Posterior vena cava (tissue), 2 donors: Measurements from ENCODE around the gene AURKA. TPM values are rescaled to one million over a fixed set of nuclear protein-coding genes. Genes with fewer than 3 reads are reported as not detected.

ENCODE experiments used
- DNase-seq: peaks from one replicate; pipeline ENCODE4 v3.0.0-alpha.2; 2020; ENCODE audit warnings: low spot score
- intact Hi-C, 2 donors: fragments of 100-400 bp; cut with DNase I; formaldehyde crosslinking; loops; one replicate each; pipeline versions ENCODE4 v1.14.1 to v1.14.2; 2022 to 2023
- total RNA-seq, 2 donors: library from RNA; stranded (reverse); fragmentation: NEBNext Ultra II Directional; extraction: Animal tissue kit (Norgen Biotek cat#: 25700); gene quantifications; one replicate each; pipeline ENCODE4 v1.2.1, GENCODE V29; 2021
- donor health status: DM: yes; HTN: yes; CAD: no.
- donor health status: DM: yes; HTN: yes; CAD: no.

Gene AURKA
- total RNA-seq, 2 donors from 2014 or later, result 1.8 to 2.9 TPM

DNA sequence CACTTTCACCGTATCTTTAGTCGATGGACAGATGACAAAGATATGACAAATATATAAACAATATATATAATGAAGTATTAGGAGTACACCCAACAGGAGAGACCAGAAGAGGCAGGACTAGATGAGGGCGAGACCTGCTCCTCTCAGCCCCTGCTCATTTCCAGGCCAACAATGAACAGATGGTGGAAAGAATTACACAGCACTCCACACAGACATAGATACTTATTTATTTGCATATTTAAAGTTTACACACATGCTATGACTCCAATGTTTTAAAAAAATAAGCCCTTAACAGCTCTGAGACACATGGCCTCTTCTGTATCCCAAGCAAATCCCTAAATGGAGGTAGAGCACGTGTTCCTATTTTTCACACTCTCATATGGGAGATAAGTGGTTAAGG, 22.8 kb downstream of the AURKA start:
- intact Hi-C loops, result no loop called here
- no peak for DNase-seq

- intact Hi-C loops, result no loop called here
- no peak for DNase-seq
Observed at GRCh38 chr20:56368351-56369134, 23.5 kb downstream of the AURKA start.

DNA sequence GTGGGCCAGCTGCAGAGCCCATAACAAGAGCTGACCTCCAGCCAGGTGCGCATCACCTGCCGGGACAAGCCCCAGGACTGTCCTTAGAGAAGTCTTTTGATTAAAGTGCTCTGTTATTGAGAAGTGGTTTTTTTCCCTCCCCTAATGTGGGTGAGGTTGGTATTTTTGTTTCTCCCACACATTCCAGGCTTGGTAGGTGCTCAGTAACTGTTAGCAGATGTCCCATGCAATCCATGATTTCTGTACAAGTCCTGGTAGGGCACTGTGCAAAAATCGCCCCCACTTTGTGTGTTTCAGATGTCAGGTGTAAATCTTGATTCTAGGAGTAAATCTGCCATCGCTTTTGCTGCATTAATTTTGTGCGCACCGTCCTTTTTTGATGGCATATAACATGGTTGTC, 28.5 kb downstream of the AURKA start:
- intact Hi-C loops, result no loop called here
- DNase-seq, result no peak

GRCh38 chr20:56362833-56363413, 29.1 kb downstream of the AURKA start:
- no peak for DNase-seq
- intact Hi-C loops, result no loop called here

DNA sequence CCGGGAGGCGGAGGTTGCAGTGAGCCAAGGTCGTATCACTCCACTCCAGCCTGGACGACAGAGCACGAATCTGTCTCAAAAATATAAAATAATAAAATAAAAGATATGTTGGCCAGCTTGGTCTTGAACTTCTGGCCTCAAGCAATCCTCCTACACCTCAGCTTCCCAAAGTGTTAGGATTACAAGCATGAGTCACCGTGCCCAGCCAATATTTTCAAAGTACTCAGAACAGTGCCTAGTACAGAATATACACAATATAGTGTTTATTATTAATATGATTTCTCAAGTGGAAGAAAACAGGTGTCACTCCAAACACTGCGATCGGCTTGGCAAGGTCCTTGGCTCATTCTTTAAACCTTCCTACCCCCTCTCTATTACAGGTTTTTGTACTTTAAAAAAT, 30.1 kb downstream of the AURKA start:
- DNase-seq, result no peak
- intact Hi-C loops, result no loop called here

GRCh38 chr20:56360908-56361205, 31.2 kb downstream of the AURKA start:
- intact Hi-C loops, result no loop called here
- DNase-seq, result no peak

DNA sequence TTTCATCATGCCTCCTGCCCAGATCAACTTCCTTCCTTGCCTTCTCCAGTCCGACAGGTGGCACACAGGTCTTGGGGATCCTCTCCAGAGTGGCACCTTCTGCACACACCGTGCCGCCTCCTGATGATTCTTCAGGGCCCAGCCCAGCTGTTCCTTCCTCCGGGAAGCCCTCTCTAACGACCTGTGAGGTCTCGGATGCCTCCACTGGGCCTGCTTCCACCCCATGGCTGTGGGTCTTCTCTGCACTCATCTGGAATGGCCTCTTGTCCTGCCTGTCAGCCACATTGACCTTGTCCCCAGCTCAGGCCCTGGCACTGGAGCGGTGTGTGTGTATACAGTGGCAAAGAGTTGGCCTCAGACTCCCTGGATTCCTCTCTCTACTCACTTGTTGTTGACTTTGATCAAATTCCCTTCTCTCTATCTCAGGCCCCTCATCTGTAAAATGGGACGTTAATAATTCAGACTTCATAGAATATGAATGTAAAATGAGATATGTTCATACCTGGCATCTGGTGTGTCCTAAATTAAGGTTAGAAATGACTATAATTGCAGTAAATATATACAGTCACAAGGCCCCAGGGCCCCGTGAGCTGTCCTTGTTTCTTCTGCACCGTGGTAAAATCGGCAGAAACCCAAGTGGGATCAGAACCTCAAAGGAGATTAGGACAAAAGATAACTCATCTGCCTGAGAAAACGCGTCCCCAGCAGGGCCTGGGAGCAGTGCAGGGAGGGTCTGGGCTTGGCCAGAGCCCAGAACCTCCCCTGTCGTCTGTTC, 31.7 kb downstream of the AURKA start:
- intact Hi-C loops, result no loop called here
- DNase-seq, result no peak

GRCh38 chr20:56359212-56360132, 32.5 kb downstream of the AURKA start:
- intact Hi-C loops, result no loop called here
- peak; percentile 88 for DNase-seq

DNA sequence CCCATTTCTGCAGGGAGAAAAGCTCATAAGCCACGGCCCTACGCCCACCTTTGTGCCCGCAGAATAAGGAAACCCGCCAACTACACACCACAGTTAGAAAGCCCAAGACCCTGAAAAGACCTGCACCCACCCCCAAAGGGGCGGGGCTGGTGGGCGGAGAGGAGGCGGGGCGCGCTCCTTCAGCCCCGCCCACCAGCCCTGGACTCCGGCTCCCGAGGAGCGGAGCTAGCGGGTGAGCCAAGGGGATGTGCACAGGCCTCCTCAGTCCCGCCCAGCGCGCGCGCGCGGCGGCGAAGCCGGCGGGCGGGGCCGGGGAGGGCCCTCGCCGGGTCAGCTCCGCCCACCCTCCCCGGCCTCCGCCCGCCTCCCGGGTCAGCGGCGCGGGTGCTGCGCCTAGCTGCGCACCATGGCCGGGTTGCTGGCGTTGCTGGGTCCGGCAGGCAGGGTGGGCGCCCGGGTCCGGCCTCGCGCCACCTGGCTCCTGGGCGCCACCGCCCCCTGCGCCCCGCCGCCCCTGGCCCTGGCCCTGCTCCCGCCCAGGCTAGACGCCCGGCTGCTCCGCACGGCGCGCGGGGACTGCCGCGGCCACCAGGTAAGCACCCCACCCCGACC, 33.3 kb downstream of the AURKA start, which contains the start of gene FAM210B:
Gene FAM210B (plus strand): TSS at position 375 of the 612 bp plus-strand sequence. CDS start 32 bp downstream, at position 407.
- intact Hi-C loops, result no loop called here
- DNase-seq, result peak; percentile 96

DNA sequence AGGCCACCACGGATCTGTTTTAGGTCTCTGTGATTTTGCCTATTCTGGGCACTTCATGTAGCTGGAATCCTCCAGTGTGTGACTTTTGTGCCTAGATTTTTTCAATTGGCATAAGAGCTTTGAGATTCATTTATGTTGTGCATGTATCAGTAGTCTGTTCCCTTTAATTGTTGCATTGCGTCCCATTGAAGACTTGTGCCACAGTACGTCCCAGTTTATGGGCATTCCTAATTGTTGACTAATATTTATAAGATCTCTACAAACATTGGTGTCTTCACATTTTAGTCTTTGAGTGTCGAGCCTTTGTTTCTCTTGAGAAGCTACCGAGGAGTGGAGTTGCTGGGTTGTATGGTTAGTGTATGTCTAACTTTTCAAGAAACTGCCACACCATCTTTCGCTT, 33.9 kb downstream of the AURKA start:
- intact Hi-C loops, result no loop called here
- no peak for DNase-seq

DNA sequence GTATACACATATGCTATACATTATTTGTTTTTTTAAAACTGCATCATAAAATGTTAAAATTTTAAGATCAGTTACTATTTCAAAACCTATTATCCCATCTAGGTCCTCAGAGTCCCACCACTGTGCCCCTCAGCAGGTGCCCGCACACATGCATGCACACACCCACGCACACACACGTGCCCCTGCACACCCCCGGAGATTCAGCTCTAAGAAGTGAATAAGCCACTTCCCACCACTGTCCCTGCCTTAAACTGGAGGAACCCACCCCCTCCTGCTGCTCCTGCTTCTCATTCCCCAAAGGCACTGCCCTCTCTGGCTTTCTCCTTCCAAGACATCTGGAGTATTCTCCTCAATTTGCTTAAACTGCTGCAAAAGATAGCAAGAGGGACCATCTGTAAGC, 38.7 kb downstream of the AURKA start:
- no peak for DNase-seq
- intact Hi-C loops, result no loop called here

DNA sequence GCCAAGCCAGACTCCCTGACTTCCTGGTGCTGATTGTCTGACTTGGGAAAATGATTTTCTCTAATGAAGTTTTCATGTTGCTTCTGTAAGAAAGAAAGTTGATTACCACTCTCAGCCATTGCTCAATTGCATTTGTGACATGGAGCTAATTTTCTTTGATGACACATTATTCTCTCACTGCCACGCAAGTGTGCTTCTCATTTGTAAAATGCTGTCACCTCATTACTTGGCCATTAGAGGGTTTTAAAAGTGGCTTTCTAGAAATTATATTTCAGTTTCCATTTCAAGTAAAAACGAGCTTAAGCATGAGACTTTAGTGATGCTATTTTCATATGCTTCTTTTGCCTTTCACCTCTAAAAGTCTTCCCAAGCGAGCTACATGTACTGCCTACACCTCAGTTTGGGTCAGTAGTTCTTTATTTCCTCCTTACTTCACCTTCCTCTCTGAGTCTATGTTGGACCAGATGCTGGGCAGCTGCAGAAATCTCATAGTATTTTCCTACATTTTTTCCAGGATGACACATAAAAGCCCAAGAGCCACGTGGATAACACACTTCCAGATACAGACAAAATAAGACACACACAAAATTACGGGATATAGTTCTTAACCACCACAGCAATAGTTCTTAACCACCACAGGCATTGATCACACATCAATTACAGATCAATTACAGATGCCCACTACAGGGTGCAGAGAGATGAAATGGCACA, 39.5 kb downstream of the AURKA start:
- intact Hi-C loops, result no loop called here
- DNase-seq, result no peak

DNA sequence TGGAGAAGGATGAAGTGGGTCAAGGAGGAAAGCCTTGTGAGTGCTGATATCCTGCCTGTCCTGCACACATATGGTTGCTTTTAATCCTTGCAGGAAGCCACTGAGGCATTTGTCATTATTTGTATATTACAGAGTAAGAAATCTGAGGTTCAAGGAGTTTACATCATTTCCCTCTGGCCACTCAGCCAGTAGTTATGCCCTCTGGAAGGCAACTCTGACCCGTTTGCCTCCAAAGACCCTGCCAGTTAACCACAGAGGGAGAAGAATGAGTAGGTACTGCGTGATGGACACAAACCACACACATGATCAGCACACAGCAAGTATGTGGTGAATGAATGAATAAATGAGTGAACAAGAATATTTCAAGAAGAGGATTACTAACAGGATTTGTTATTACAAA, 41.2 kb downstream of the AURKA start:
- intact Hi-C loops, result no loop called here

GRCh38 chr20:56348746-56349145, 43.3 kb downstream of the AURKA start:
- no peak for DNase-seq
- intact Hi-C loops, result no loop called here

More for the DNA sequence above, 41.2 kb downstream of the AURKA start:
- DNase-seq, result no peak

DNA sequence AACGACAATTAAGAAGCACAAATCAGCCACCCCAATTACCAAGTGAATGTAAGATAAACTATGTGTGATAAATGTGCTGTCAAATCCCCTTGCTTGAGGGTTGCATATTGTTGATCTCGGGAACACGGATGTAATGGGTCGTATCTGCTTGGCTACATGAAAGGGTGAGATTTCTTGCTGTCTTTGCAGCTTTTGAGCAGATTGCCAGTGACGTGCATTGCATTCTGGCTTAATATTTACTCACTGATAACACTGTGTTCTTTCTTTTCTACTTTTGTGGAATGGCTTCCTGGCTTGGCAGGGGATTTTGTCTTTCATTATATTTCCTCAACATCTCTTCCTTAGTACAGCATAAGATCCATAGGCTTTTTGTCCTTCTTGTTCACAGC, 43.7 kb downstream of the AURKA start:
- intact Hi-C loops, result no loop called here
- no peak for DNase-seq

DNA sequence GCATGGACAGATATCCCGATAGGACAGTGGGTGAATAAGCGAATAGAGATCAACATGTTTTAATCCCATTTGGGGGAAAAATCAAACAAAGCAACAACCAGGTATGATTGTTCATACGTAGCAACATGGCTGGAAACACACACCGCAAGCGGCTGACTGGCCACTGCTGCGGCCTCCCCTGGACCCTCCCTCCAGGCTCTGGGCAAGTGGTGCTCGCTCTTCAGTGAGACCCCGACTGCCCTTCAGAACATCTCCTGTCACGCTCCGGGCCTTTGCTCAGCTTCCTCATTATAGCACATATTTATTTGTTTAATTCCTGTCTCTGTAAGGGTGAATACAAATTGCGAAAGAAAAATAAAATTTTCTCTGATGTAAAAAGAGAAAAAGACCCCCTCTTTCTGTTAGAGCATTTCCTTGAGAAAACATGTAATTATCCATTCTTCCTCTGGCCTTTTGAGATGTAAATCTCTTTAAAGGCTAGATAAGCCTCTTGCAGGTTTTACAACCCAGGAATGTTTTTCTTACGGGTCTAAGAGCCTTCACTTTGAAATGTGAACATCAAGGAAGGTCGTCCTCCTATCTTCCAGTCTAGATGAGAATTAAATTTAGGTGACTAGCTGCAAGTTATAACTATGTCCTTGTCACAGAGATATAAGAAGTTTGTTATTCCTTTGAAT, 44.2 kb downstream of the AURKA start:
- intact Hi-C loops, result no loop called here

DNA sequence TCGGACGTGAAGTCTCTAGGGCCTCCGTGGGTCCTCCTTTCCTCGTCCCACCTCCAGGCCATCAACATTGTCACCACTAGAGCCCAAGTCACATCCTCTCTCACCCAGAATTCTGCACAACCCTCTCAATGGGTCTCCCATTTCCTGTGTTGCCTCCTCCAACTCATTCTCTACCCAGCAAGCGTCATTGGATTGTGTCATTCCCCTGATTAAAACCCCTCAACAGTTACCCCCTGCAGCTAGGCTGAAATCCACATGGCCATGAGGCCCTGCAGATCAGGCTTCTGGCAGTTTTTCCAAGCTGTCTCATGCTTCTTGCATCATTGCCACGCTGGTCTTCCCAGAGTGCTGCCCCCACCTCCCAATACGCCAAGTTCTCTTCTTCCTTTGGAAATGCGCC, 46.1 kb downstream of the AURKA start:
- intact Hi-C loops, result no loop called here
- DNase-seq, result no peak

More for the DNA sequence above, 44.2 kb downstream of the AURKA start:
- DNase-seq, result no peak

DNA sequence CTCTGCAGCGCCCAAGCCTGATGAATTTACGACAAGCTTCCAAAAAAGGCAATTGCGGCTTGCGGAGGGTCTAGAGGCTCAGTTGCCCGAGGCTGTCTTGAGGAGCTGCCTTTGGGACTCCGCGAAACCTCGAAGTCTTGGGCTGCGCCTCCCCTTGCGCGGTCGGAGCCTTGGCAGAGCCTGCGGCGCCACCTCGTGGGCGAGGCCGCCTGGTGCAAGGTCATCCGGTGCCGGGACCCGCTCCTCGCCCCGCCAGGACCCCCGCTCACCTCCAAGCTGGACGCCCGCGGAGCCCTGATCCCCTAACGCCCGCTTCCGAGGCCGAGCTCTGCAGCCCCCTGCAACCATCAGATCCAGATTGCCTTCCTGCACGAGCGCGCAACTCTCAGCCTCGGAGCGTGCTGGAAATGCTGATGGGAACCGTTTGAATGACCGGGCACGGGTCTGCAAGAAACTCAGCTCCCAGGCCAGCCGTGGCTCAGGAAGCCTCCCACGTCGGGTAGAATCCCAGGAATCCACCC, 48.1 kb downstream of the AURKA start:
- peak; percentile 83 for DNase-seq
- intact Hi-C loops, result no loop called here
